ENCODE results near the gene CCDC92B.
A peak's percentile ranks its signal among the peaks of the same experiment; 100 is the strongest.
"Not testable (repeated sequence)": the region's sequence is repeated elsewhere in the genome, so short reads cannot be mapped to it uniquely, and the experiment has no call there.

CCDC92B gene

DNA sequence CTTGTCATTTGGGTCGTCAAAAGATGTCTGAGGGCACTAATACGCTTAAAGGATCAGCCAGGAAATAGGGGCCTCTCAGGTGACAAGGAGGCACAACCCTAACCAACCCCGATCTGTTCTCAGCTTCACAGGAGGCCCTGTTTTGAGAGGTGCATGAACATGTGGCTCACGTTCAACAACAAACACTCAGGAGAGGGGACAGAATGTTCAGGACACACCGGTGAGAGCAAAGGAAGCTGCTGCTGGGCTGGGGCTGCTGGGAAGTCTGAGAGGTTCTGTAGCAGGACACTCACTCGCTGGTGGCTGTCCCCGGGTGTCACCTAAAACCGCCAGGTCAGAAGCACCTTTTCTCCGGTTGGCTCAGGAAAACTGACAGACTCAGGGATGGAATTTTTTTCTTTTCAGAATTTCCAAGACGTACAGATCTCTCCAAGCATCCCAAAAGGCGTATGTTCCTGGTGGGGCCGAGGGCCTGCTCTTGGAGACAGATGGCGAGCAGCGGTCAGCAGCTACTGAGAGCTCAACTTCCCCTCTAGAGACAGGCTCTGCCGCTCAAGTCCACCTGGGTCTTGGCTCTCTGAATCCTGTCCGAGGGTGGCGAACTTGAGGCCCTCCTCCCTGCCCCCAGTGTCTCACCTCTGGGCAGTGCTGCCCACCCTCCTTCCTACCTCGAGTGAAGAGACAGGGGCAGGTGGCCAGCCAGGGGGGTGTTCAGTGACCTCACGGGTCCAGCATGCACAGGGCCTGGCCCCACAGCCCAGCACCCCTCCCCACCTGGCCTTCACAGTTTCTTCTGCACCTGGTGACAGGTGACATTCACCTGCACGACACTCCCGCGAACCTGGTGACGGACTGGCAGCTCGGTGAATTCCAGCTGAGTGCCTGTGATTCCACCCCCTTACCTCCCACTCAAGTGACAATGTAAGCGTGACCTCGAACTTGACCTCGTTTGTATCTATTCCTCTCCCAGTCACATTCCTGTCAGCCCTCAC, 60.8 kb downstream of the CCDC92B start:
- no peak for ATAC-seq

DNA sequence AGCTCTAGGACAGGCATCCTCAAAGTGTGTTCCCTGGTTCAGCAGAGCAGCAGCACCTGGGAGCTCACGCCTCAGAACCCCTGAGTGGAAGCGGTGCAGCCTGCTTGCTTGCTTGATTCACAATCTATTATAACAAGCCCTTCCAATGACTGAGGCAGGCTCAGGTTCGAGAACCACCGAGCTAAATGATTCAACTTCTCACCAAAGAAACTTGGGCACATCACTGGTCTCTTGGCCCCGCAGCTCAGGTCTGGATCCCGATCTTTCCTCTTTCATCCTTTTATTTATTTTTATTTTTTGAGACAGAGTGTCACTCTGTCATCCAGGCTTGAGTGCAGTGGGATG, 62.4 kb downstream of the CCDC92B start:
- peak; percentile 11 to 15 for ATAC-seq

DNA sequence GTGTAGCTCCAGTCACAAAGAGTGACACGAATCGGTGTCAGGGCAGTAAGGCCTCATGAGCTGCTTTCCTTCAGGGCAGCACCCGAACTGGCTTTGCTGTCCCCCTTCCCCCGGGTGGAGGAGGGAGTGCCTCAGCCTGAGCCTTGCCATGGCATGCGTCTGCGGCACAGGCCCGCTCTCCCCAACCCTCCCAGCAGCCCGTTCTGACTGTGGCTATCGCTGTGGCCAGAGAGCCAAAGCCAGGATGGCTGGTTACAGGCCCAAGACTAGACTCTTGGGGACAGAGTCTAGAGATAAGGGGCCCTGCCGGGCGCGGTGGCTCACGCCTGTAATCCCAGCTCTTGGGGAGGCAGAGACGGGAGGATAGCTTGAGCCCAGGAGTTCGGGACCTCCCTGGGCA, 63.8 kb downstream of the CCDC92B start:
- ATAC-seq, result no peak

DNA sequence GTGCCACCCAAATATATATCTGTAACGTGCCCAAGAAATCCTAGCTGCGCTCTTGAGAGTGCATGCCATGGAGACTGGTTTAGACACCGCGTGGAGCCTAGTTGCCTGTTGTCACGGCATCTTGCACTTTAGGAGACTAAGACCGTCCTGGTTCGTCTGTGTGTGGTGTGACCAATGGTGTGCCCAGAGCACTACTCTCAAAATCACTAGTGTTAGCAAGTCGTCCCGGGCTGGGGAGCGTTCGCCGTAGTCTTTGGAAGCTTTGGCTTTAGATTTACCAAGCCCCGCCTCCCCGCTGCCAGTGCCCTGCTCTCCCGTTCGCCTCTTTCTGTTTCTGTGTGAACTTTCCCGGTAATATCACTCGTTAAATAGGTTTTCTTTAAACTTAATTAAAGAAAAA, 64.9 kb downstream of the CCDC92B start:
- ATAC-seq, result no peak

DNA sequence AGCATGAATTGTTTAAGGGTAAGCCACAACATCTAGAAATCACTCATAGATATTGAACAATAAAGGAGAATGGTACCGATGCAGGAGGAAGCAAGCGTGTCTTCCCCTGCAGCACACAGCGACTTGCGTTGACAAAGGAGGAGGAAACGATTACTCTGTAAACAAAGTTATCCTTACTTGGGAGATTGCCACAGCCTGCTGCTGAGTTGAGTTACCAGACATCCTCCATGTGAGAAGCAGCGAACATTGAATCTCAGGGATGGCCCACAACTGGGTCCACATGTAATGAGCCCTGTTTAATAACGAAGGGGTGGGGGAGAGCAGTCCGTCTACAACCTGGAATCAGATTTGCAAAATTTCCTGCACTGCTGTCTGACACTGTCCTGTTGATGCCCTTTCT, 65.5 kb downstream of the CCDC92B start:
- ATAC-seq, result no peak

DNA sequence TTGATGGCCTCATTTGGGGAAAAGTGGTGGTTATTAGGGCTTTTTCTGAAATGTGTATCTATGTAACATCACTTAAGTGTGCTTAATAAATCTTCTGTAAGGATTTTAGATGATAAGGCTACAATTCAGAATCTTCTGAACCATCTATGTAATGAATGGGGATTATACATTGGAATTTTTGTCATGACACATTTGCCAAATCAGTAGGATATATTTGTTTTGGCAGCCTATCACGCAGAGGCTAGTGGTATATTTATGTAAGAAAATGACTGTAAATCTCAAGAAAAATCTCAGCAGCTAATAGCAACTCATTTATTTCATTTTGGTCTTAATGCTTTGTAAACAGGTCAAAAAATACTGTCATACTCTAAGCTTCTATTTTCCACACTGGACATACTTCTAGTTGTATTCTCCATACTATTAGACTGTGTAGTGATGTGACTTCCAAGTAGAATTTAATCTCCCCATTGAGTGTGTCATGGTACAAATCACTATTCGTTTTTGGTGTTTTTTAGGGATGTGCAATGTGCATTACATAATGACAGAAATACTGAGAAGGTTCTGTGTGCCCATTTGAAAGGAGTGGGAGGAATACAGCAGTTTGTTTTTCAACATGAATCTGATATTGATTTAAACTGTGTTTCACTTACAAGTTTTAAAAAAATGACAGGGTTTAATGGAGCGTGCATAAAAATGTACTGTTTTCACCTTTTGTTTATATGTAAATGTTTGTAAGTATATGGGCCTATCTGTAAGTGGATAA, 67.1 kb downstream of the CCDC92B start:
- no peak for ATAC-seq

DNA sequence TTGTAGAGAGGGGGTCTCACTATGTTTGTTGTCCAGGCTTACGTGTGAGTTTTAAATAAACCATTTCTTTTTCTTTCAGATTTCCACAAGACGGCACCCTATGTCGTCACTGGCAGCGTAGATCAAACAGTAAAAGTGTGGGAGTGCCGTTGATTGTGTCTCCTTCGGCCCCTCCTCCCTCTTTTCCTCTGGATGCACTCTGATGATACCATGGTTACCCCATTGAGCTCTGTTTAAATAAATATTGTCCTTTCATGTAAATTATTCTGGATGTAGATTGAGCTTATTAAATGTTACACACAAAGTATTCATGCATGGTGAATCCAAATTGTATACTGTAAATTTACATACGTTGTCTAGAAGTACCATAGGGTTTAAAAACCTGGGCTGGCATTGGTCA, 67.8 kb downstream of the CCDC92B start:
- no peak for ATAC-seq

DNA sequence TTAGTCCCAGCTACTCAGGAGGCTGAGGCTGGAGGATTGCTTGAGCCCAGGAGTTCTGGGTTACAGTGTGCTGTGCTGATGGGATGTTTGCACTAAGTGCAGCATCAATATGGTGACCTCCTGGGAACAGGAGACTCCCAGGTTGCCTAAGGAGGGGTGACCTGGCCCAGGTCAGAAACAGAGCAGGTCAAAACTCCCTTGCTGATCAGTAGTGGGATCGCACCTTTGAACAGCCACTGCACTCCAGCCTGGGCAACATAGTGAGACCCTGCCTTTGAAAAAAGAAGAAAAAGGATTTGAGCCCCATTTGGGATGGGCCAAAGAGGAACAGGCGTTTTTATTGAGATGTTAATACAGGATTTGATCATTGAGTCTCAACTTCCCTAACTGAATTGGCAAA, 68.5 kb downstream of the CCDC92B start:
- ATAC-seq, result no peak

DNA sequence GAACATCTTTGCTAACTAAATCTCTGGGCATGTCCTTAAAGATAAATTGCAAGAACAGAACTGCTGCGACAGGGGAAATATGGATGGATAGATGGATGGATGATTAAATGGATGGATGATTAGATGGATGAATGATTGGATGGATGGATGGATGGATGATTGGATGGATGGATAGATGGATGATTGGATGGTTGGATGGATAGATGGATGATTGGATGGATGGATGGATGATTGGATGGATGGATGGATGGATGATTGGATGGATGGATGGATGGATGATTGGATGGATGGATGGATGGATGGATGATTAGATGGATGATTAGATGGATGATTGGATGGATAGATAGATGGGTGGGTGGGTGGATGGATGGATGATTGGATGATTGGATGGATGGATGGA, 70.2 kb downstream of the CCDC92B start:
- ATAC-seq, result not testable (repeated sequence)
